HFFc6 (cell line): ENCODE results near the gene REXO1. TPM values are rescaled to one million over a fixed set of nuclear protein-coding genes. Genes with fewer than 3 reads are reported as not detected.
"Not testable (repeated sequence)": the region's sequence is repeated elsewhere in the genome, so short reads cannot be mapped to it uniquely, and the experiment has no call there.

Source experiments
- DNase-seq: peaks from one replicate; pipeline ENCODE4 v3.0.0-alpha.2; 2018
- H3K27ac Mint-ChIP-seq: 2 replicates; pipeline ENCODE4 v1.8.0; 2020; ENCODE audit warnings: mild to moderate bottlenecking, mixed read lengths
- H3K27me3 Mint-ChIP-seq: 2 replicates; pipeline ENCODE4 v1.8.0; 2021; ENCODE audit warnings: mild to moderate bottlenecking, moderate library complexity, mixed read lengths; ENCODE audit not compliant: insufficient read depth
- H3K36me3 Mint-ChIP-seq: 2 replicates; pipeline ENCODE4 v1.8.0; 2021; ENCODE audit warnings: low read depth, mixed read lengths
- H3K4me1 Mint-ChIP-seq: 2 replicates; pipeline ENCODE4 v1.8.0; 2020; ENCODE audit warnings: low read depth, mixed read lengths
- H3K4me3 Mint-ChIP-seq: 2 replicates; pipeline ENCODE4 v1.8.0; 2020; ENCODE audit warnings: mild to moderate bottlenecking, moderate library complexity, mixed read lengths
- H3K9me3 Mint-ChIP-seq: 2 replicates; pipeline ENCODE4 v1.8.0; 2020; ENCODE audit warnings: mild to moderate bottlenecking, mixed read lengths
- total RNA-seq, 6 experiments: library from RNA; stranded (reverse); fragmentation: NEBNext Ultra II Directional; extraction: Animal tissue kit (Norgen Biotek cat#: 25700); gene quantifications; 2 replicates in 1 of 6; 3 replicates in 5 of 6; pipeline ENCODE4 v1.2.3, GENCODE V29; 2021
- TF ChIP-seq, protein P1 (sequence below): fragments of 200-600 bp; sonication (generic); IDR thresholded peaks from 2 replicates; pipeline ENCODE4 v1.5.0; 2021; ENCODE audit warnings: antibody characterized with exemption, mild to moderate bottlenecking

Gene REXO1
- total RNA-seq, 6 experiments from 2014 or later, result 32.9 to 38.2 (median 34.6) TPM

DNA sequence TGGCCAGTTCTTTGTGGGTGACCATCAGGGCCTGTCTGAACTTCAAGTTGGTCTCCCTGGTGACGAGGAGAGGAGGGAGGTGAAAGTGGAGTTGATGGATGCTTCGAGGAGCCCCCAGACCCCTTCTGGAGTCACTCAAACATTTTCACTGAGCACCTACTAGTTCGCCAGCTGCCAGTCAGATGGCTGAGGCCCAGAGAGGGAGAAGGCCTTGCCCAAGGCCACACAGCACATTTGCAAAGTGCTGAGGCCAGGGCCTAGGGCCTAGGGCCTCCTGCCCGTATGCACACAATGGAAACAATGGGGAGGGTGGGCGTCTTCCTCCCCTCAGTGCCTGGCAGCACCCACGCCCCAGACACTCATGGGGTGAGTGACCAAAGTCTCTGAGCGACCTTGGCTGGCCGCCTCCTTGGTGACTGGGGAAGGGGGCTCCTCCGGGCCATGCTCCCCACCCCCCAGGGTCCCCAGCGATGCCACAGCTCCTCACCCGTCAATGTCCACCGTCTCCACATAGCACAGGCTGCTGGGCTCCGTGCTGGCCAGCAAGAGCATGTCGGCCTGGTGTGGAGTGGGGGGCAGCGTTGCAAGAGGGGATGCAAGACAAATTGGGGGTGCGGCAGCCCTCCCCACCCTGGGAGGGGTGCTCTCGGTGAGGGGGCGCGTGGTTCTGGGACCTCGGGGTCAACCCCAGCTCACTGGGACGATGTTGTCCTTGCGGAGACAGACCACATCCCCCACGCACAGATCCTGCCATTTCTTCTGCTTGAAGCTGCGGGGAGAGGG is 42.7 kb downstream of the REXO1 start:
- Mint-ChIP-seq H3K27ac (no peak overlapping the region), H3K9me3 (no peaks in the 10 kb centered on the region), H3K4me1 (no peaks in the 10 kb centered on the region), H3K4me3 (no peak overlapping the region), H3K27me3 (no peaks in the 10 kb centered on the region), H3K36me3 (no peaks in the 10 kb centered on the region; the same call in 1 of the 2 replicates)
- TF ChIP-seq, protein P1, sequence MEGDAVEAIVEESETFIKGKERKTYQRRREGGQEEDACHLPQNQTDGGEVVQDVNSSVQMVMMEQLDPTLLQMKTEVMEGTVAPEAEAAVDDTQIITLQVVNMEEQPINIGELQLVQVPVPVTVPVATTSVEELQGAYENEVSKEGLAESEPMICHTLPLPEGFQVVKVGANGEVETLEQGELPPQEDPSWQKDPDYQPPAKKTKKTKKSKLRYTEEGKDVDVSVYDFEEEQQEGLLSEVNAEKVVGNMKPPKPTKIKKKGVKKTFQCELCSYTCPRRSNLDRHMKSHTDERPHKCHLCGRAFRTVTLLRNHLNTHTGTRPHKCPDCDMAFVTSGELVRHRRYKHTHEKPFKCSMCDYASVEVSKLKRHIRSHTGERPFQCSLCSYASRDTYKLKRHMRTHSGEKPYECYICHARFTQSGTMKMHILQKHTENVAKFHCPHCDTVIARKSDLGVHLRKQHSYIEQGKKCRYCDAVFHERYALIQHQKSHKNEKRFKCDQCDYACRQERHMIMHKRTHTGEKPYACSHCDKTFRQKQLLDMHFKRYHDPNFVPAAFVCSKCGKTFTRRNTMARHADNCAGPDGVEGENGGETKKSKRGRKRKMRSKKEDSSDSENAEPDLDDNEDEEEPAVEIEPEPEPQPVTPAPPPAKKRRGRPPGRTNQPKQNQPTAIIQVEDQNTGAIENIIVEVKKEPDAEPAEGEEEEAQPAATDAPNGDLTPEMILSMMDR, result no peak
- no peak for DNase-seq

- no peak overlapping the region for H3K4me3 Mint-ChIP-seq
- H3K36me3 Mint-ChIP-seq, result peaks cover 5% of the 10 kb centered on the region
- H3K4me1 Mint-ChIP-seq, result no peaks in the 10 kb centered on the region
These were observed 43.4 kb downstream of the REXO1 start for GRCh38 chr19:1804858-1805257.

DNA sequence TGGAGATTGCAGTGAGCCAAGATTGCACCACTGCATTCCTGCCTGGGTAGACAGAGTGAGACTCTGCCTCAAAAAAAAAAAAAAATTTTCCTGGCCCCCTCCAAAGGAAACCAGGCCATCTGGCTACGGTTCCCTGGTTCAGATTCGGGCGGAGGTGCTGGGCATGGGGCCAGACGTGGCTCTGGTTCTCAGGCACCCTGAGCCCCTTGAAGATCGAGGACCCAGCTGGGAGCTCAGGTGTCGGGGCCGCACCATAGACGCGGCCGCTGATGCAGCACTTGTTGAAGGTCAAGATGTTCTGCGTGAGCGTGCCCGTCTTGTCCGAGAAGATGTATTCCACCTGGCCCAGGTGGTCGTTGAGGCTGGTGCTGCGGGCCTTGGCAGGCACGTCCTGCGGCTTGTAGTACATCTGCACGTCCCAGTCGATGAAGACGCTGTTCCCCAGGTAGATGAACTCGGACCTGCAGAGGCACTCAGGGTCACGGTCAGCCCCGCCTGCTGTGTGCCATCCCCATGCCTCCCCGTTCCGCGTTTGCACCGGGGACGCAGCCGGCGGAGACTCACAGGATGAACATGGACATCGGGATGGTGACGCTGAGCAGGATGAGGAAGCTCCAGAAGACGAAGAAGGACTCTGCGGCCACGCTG is 48.5 kb downstream of the REXO1 start:
- no peak overlapping the region for H3K4me3 Mint-ChIP-seq
- H3K36me3 Mint-ChIP-seq, result peaks cover 7% of the 10 kb centered on the region
- no peaks in the 10 kb centered on the region for H3K9me3 Mint-ChIP-seq
- H3K4me1 Mint-ChIP-seq, result peaks cover 7% of the 10 kb centered on the region
- DNase-seq, result no peak
- TF ChIP-seq, protein P1, result no peak
- no peak overlapping the region for H3K27ac Mint-ChIP-seq
- peaks cover 2% of the 10 kb centered on the region; the same call in 1 of the 2 replicates for H3K27me3 Mint-ChIP-seq

More at GRCh38 chr19:1804858-1805257, 43.4 kb downstream of the REXO1 start:
- DNase-seq, result no peak
- TF ChIP-seq, protein P1, result no peak
- H3K9me3 Mint-ChIP-seq, result no peaks in the 10 kb centered on the region
- H3K27ac Mint-ChIP-seq, result no peak overlapping the region
- no peaks in the 10 kb centered on the region for H3K27me3 Mint-ChIP-seq

- H3K27ac Mint-ChIP-seq, H3K4me3 Mint-ChIP-seq, H3K9me3 Mint-ChIP-seq, H3K27me3 Mint-ChIP-seq, H3K4me1 Mint-ChIP-seq, DNase-seq, H3K36me3 Mint-ChIP-seq: not testable (repeated sequence)
These were observed 51.0 kb downstream of the REXO1 start for GRCh38 chr19:1797313-1797712.

GRCh38 chr19:1796395-1797142 is 51.7 kb downstream of the REXO1 start:
- H3K27ac Mint-ChIP-seq, result no peak overlapping the region
- no peak overlapping the region for H3K4me3 Mint-ChIP-seq
- TF ChIP-seq, protein P1, result no peak
- H3K36me3 Mint-ChIP-seq, result peaks cover 7% of the 10 kb centered on the region
- DNase-seq, result no peak
- H3K9me3 Mint-ChIP-seq, result no peaks in the 10 kb centered on the region
- H3K4me1 Mint-ChIP-seq, result peaks cover 7% of the 10 kb centered on the region
- peaks cover 2% of the 10 kb centered on the region for H3K27me3 Mint-ChIP-seq
